OCI-LY3 (cell line): ENCODE measurements around the gene KCNQ1.
"Not testable (repeated sequence)": the region's sequence is repeated elsewhere in the genome, so short reads cannot be mapped to it uniquely, and the experiment has no call there.

Experiments used
- H2AFZ ChIP-seq: fragments of 200-600, 300-600 bp; shearing (Covaris generic); 2 replicates; pipeline ENCODE4 v1.6.0; 2014; ENCODE audit warnings: antibody characterized with exemption, low read depth, low read length
- H3K27ac ChIP-seq: fragments of 200-600, 300-600 bp; sonication (generic); 2 replicates; pipeline ENCODE4 v1.5.1; 2014; ENCODE audit warnings: mild to moderate bottlenecking, low read length, moderate library complexity, mixed read lengths
- H3K27me3 ChIP-seq: fragments of 200-600, 300-600 bp; sonication (generic); 2 replicates; pipeline ENCODE4 v1.6.1; 2014; ENCODE audit warnings: low read depth, low read length, mixed read lengths
- H3K36me3 ChIP-seq: fragments of 200-600, 300-600 bp; sonication (generic); replicated peaks from 2 replicates; pipeline ENCODE3; 2014; ENCODE audit warnings: low read depth, low read length, mixed read lengths
- H3K4me1 ChIP-seq: fragments of 300-600, 200-600 bp; sonication (generic); 2 replicates; pipeline ENCODE4 v1.6.1; 2014; ENCODE audit warnings: low read length, mixed read lengths
- H3K4me2 ChIP-seq: fragments of 200-600, 300-600 bp; sonication (generic); 2 replicates; pipeline ENCODE4 v1.6.1; 2014; ENCODE audit warnings: low read length, mixed read lengths
- H3K4me3 ChIP-seq: fragments of 300-600, 200-600 bp; sonication (generic); 2 replicates; pipeline ENCODE4 v1.5.1; 2014; ENCODE audit warnings: antibody characterized with exemption, mild to moderate bottlenecking, low read length, moderate library complexity
- H3K79me2 ChIP-seq: fragments of 300-600, 200-600 bp; shearing (Covaris generic); 2 replicates; pipeline ENCODE4 v1.6.1; 2014; ENCODE audit warnings: mild to moderate bottlenecking, low read length, mixed read lengths
- H3K9ac ChIP-seq: fragments of 300-600, 200-600 bp; shearing (Covaris generic); 2 replicates; pipeline ENCODE4 v1.6.0; 2014; ENCODE audit warnings: mild to moderate bottlenecking, low read length, moderate library complexity
- H3K9me3 ChIP-seq: fragments of 200-600, 300-600 bp; shearing (Covaris generic); 2 replicates; pipeline ENCODE4 v1.6.1; 2014; ENCODE audit warnings: low read length, mixed read lengths; ENCODE audit not compliant: insufficient read depth
- H4K20me1 ChIP-seq: fragments of 200-600, 300-600 bp; sonication (generic); 2 replicates; pipeline ENCODE4 v1.6.1; 2016; ENCODE audit warnings: low read length, mixed read lengths; ENCODE audit not compliant: insufficient read depth
- CTCF ChIP-seq: fragments of 200-600, 300-600 bp; sonication (generic); IDR thresholded peaks from 2 replicates; pipeline ENCODE4 v1.5.1; 2014; ENCODE audit warnings: antibody characterized with exemption, low read length, low read depth
- EZH2phosphoT487 ChIP-seq: fragments of 200-600 bp; shearing (Covaris generic); IDR thresholded peaks from 2 replicates; pipeline ENCODE4 v1.6.1; 2018; ENCODE audit warnings: antibody characterized with exemption, mixed run types, low read depth

KCNQ1 gene

GRCh38 chr11:2621894-2622293 is 177.1 kb downstream of the KCNQ1 start:
- H3K9ac ChIP-seq: no peak overlapping the region
- H3K36me3 ChIP-seq: no peaks in the 10 kb centered on the region
- H3K79me2 ChIP-seq: no peaks in the 10 kb centered on the region
- H3K27ac ChIP-seq: no peak overlapping the region
- no peak overlapping the region for H3K4me3 ChIP-seq
- H2AFZ ChIP-seq: no peak overlapping the region
- no peaks in the 10 kb centered on the region for H3K4me1 ChIP-seq
- no peak overlapping the region for H3K4me2 ChIP-seq
- no peaks in the 10 kb centered on the region for H3K27me3 ChIP-seq
- TF ChIP-seq EZH2phosphoT487: no peak
- TF ChIP-seq CTCF: no peak
- no peaks in the 10 kb centered on the region for H3K9me3 ChIP-seq
- H4K20me1 ChIP-seq: no peaks in the 10 kb centered on the region

GRCh38 chr11:2625183-2625582 is 180.4 kb downstream of the KCNQ1 start:
- Histone ChIP-seq H2AFZ (no peak overlapping the region), H3K4me1 (no peaks in the 10 kb centered on the region), H3K79me2 (no peaks in the 10 kb centered on the region), H3K9me3 (peaks cover 8% of the 10 kb centered on the region; the same call in 1 of the 2 replicates), H3K27me3 (no peaks in the 10 kb centered on the region), H3K4me3 (no peak overlapping the region), H4K20me1 (no peaks in the 10 kb centered on the region), H3K9ac (no peak overlapping the region), H3K36me3 (no peaks in the 10 kb centered on the region), H3K27ac (no peak overlapping the region), H3K4me2 (no peak overlapping the region)
- no peak for TF ChIP-seq CTCF
- no peak for TF ChIP-seq EZH2phosphoT487

GRCh38 chr11:2630679-2631078 is 185.9 kb downstream of the KCNQ1 start:
- H3K9me3 ChIP-seq: peaks cover 29% of the 10 kb centered on the region
- H3K4me1 ChIP-seq: no peaks in the 10 kb centered on the region
- H3K36me3 ChIP-seq: no peaks in the 10 kb centered on the region
- TF ChIP-seq EZH2phosphoT487: no peak
- TF ChIP-seq CTCF: no peak
- no peak overlapping the region for H3K9ac ChIP-seq
- no peaks in the 10 kb centered on the region for H3K27me3 ChIP-seq
- no peak overlapping the region for H3K4me2 ChIP-seq
- H3K79me2 ChIP-seq: no peaks in the 10 kb centered on the region
- H4K20me1 ChIP-seq: no peaks in the 10 kb centered on the region
- no peak overlapping the region for H3K4me3 ChIP-seq
- no peak overlapping the region for H2AFZ ChIP-seq
- no peak overlapping the region for H3K27ac ChIP-seq

- H3K27me3 ChIP-seq: no peaks in the 10 kb centered on the region
- no peak overlapping the region for H3K4me3 ChIP-seq
- peaks cover 29% of the 10 kb centered on the region for H3K9me3 ChIP-seq
- no peaks in the 10 kb centered on the region for H3K4me1 ChIP-seq
- H3K27ac ChIP-seq: no peak overlapping the region
- no peak overlapping the region for H2AFZ ChIP-seq
- H4K20me1 ChIP-seq: no peaks in the 10 kb centered on the region
- no peaks in the 10 kb centered on the region for H3K79me2 ChIP-seq
- no peaks in the 10 kb centered on the region for H3K36me3 ChIP-seq
- no peak overlapping the region for H3K4me2 ChIP-seq
- H3K9ac ChIP-seq: no peak overlapping the region
- TF ChIP-seq EZH2phosphoT487 (no peak), CTCF (no peak)
Observed at GRCh38 chr11:2631161-2631560, 186.4 kb downstream of the KCNQ1 start.

- H3K4me1 ChIP-seq, H3K4me3 ChIP-seq, H3K27me3 ChIP-seq, H3K79me2 ChIP-seq, H4K20me1 ChIP-seq, H3K27ac ChIP-seq, H3K4me2 ChIP-seq, H3K36me3 ChIP-seq, H2AFZ ChIP-seq, H3K9ac ChIP-seq: not testable (repeated sequence)
- H3K9me3 ChIP-seq: peaks cover 28% of the 10 kb centered on the region
Observed at GRCh38 chr11:2639763-2640162, 195.0 kb downstream of the KCNQ1 start.
